ENCODE measurements around the gene CH25H. TPM values are rescaled to one million over a fixed set of nuclear protein-coding genes. Genes with fewer than 3 reads are reported as not detected.

CH25H gene
- total RNA-seq, 1 experiment from 2014 or later = not detected

DNA sequence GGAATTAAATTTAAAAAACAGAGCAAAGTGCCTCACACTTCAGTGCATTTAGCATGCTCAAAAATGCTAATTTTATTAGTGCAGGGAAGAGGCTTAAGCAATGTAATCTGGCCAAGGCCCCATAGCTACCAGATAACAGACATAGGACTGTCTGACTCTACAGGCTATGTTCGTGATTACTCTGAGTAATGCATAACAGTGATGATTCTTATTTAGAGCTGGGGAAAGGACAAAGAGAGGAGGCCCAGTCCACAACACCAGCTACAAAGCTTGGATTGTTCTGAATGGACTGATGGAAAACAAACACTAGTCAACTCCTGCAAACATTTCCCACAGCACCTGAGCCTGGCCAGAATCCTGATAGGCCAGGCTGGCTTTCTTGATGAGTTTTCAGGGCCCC, 8.4 kb upstream of the CH25H start:
- Histone ChIP-seq H3K9me3 (ENCODE audit: insufficient read depth, low read depth) (no peaks in the 10 kb centered on the region), H2AFZ (no peak overlapping the region), H3K9me2 (ENCODE audit: insufficient read depth) (no peaks in the 10 kb centered on the region), H3K79me2 (ENCODE audit: low read depth) (no peaks in the 10 kb centered on the region), H3K36me3 (ENCODE audit: low read depth) (no peaks in the 10 kb centered on the region), H3K4me1 (replicated peaks; ENCODE audit: insufficient read depth) (no peaks in the 10 kb centered on the region), H3K4me3 (no peak overlapping the region), H3K4me2 (no peak overlapping the region), H4K20me1 (ENCODE audit: insufficient read depth) (no peaks in the 10 kb centered on the region), H3K27ac (no peak overlapping the region), H3F3A (ENCODE audit: insufficient read depth, low read depth) (peaks cover 18% of the 10 kb centered on the region), H3K27me3 (ENCODE audit: insufficient read depth, low read depth) (no peaks in the 10 kb centered on the region)
- CTCF ChIA-PET = no interaction called here
- POLR2A ChIA-PET (ENCODE audit: unreplicated experiment) = no interaction called here
- intact Hi-C loops (cut with micrococcal nuclease; ENCODE audit: unreplicated experiment) = loop anchor here (5.0 kb wide), 1 partner anchor 648 kb away; no protein-coding TSS in a partner anchor
- DNase-seq = no peak
- TF ChIP-seq, protein P1, sequence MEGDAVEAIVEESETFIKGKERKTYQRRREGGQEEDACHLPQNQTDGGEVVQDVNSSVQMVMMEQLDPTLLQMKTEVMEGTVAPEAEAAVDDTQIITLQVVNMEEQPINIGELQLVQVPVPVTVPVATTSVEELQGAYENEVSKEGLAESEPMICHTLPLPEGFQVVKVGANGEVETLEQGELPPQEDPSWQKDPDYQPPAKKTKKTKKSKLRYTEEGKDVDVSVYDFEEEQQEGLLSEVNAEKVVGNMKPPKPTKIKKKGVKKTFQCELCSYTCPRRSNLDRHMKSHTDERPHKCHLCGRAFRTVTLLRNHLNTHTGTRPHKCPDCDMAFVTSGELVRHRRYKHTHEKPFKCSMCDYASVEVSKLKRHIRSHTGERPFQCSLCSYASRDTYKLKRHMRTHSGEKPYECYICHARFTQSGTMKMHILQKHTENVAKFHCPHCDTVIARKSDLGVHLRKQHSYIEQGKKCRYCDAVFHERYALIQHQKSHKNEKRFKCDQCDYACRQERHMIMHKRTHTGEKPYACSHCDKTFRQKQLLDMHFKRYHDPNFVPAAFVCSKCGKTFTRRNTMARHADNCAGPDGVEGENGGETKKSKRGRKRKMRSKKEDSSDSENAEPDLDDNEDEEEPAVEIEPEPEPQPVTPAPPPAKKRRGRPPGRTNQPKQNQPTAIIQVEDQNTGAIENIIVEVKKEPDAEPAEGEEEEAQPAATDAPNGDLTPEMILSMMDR (conservative IDR thresholded peaks at IDR 0.05) = no peak
- no TSS peak for BruUV-seq (replicated peaks)

DNA sequence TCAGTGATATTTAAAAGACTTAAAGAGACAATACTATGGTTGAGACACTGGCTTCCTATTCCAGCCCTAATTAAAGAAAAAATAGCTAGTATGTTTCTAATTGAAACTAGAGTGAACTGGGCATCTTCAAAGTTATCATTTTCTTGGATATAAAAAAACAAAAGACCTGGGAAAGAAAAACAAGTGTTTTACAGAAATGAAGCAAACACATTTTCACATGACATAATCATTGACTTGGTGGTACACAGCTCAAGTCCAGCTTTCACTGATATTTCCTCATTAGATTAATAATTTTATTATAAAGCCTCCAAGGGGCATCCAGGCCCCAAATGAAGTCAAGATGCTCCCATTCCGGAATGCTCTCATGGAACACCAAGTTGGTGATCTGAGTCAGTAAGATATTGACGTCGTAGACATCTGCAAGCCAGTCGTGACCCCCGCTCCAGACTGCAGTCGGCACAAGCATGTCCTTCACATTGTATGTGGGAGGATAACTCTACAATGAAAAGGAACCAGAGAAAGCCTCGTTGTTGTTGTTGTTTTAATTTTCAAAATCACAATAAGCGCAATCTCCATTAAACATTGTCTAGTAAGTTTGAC, 7.5 kb upstream of the CH25H start:
- ChIA-PET CTCF (interaction anchor here (0.6 to 1.5 kb wide), 4 partner anchors 180 to 633 kb away, joined by 3 to 11 read pairs (median 4); no protein-coding TSS in a partner anchor), POLR2A (ENCODE audit: unreplicated experiment) (no interaction called here)
- no peaks in the 10 kb centered on the region for H4K20me1 ChIP-seq (ENCODE audit: insufficient read depth)
- no peaks in the 10 kb centered on the region for H3K79me2 ChIP-seq (ENCODE audit: low read depth)
- H3K36me3 ChIP-seq (ENCODE audit: low read depth) = no peaks in the 10 kb centered on the region
- TF ChIP-seq, protein P1 (conservative IDR thresholded peaks at IDR 0.05) = no peak
- no peak for TF ChIP-seq EZH2 (IDR thresholded peaks at IDR 0.05; ENCODE audit: low read depth)
- H3F3A ChIP-seq (ENCODE audit: insufficient read depth, low read depth) = peaks cover 18% of the 10 kb centered on the region
- no peak overlapping the region for H3K27ac ChIP-seq
- DNase-seq = no peak
- no peaks in the 10 kb centered on the region for H3K27me3 ChIP-seq (ENCODE audit: insufficient read depth, low read depth)
- no peaks in the 10 kb centered on the region for H3K9me2 ChIP-seq (ENCODE audit: insufficient read depth)
- H3K9me3 ChIP-seq (ENCODE audit: insufficient read depth, low read depth) = no peaks in the 10 kb centered on the region
- H3K4me3 ChIP-seq = no peak overlapping the region
- H3K4me1 ChIP-seq (replicated peaks; ENCODE audit: insufficient read depth) = no peaks in the 10 kb centered on the region
- BruUV-seq (replicated peaks) = no TSS peak
- no peak overlapping the region for H2AFZ ChIP-seq
- intact Hi-C loops (cut with micrococcal nuclease; ENCODE audit: unreplicated experiment) = loop anchor here (5.0 kb wide), 1 partner anchor 647 kb away; no protein-coding TSS in a partner anchor
- no peak overlapping the region for H3K4me2 ChIP-seq

DNA sequence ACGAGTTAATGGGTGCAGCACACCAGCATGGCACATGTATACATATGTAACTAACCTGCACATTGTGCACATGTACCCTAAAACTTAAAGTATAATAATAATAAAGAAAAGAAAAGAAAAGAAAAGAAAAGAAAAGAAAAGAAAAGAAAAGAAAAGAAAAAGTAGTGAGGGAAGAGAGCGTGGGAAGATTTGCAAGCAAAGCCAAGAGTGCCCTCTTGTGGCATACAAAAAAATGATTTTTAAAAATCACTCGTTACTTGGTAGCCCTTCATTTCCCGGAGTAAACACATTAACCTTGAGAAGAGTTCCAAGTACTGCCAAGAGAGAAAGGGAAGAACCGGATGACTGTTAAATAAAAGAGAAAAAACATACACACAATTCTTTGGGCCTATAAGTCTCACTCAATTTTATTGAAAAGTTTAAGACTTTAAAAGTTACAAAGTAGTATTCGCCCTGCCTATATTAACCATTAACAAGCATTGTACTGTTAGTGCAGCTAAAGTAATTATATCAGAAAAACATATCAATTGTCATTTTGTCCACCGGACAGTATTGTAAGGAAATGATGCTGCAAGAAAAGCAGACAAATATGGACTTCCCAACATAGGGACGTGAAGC, 6.2 kb upstream of the CH25H start:
- peaks cover 16% of the 10 kb centered on the region for H3F3A ChIP-seq (ENCODE audit: insufficient read depth, low read depth)

More for the DNA sequence above, 6.2 kb upstream of the CH25H start:
- no peak for DNase-seq
- intact Hi-C loops (cut with micrococcal nuclease; ENCODE audit: unreplicated experiment) = loop anchor here (1.0 to 2.0 kb wide), 3 partner anchors 183 to 378 kb away; no protein-coding TSS in a partner anchor
- POLR2A ChIA-PET (ENCODE audit: unreplicated experiment) = no interaction called here
- H2AFZ ChIP-seq = no peak overlapping the region
- no peaks in the 10 kb centered on the region for H4K20me1 ChIP-seq (ENCODE audit: insufficient read depth)
- no peaks in the 10 kb centered on the region for H3K9me3 ChIP-seq (ENCODE audit: insufficient read depth, low read depth)
- BruUV-seq (replicated peaks) = no TSS peak
- H3K4me3 ChIP-seq = no peak overlapping the region
- no peaks in the 10 kb centered on the region for H3K27me3 ChIP-seq (ENCODE audit: insufficient read depth, low read depth)
- H3K4me1 ChIP-seq (replicated peaks; ENCODE audit: insufficient read depth) = no peaks in the 10 kb centered on the region
- TF ChIP-seq, protein P1 (conservative IDR thresholded peaks at IDR 0.05) = peak; percentile 65
- TF ChIP-seq EZH2 (IDR thresholded peaks at IDR 0.05; ENCODE audit: low read depth) = no peak
- H3K79me2 ChIP-seq (ENCODE audit: low read depth) = no peaks in the 10 kb centered on the region
- H3K36me3 ChIP-seq (ENCODE audit: low read depth) = no peaks in the 10 kb centered on the region
- CTCF ChIA-PET = interaction anchor here (0.7 to 1.5 kb wide), 4 partner anchors 182 to 279 kb away, joined by 3 to 5 read pairs (median 3); no protein-coding TSS in a partner anchor
- no peak overlapping the region for H3K27ac ChIP-seq
- H3K9me2 ChIP-seq (ENCODE audit: insufficient read depth) = no peaks in the 10 kb centered on the region
- H3K4me2 ChIP-seq = no peak overlapping the region
